GM12878 (cell line): ENCODE measurements around the gene PTPRN2. TPM values are rescaled to one million over a fixed set of nuclear protein-coding genes. Genes with fewer than 3 reads are reported as not detected.

Source experiments
- ATAC-seq: fragments of 200-7000 bp; cut with Tn5 transposase; 3 replicates; pipeline ENCODE4 v1.9.1; 2020; ENCODE audit warnings: mild to moderate bottlenecking, moderate library complexity
- BruUV-seq: library from RNA; stranded (reverse); fragments of 400-500 nt; replicated peaks from 2 replicates; lab custom pipeline; 2021; lab: Mats Ljungman, UMichigan
- CTCF ChIA-PET: fragments of 300-600 bp; sonication (Branson Sonifier 250); formaldehyde crosslinking; extraction: SDS; loops from one replicate; lab custom pipeline; 2021; ENCODE audit warnings: inconsistent platforms; lab: Yijun Ruan, JAX
- POLR2A ChIA-PET: fragments of 350-600 bp; formaldehyde crosslinking; extraction: SDS; loops from one replicate; lab custom pipeline; 2021; ENCODE audit warnings: inconsistent platforms; lab: Charles Lee
- RAD21 ChIA-PET: fragments of 300-600 bp; sonication (Branson Sonifier 250); formaldehyde crosslinking; loops from one replicate; lab custom pipeline; 2023; ENCODE audit warnings: antibody characterized with exemption; ENCODE audit not compliant: unreplicated experiment; lab: Charles Lee
- SMC1A ChIA-PET: fragments of 300-600 bp; sonication (Branson Sonifier 250); formaldehyde crosslinking; loops from one replicate; lab custom pipeline; 2023; ENCODE audit not compliant: unreplicated experiment, uncharacterized antibody; lab: Charles Lee
- DNase-seq: peaks from one replicate; pipeline ENCODE4 v3.0.0-alpha.2; 2011; ENCODE audit warnings: low read depth, low spot score
- FAIRE-seq: peaks from 3 replicates; lab custom pipeline; 2011; peaks lifted over from hg19 to GRCh38; lab: Jason Lieb, UNC
- H2AFZ ChIP-seq: 2 replicates; pipeline ENCODE4 v1.6.0; 2011; ENCODE audit warnings: low read depth, low read length, control low read depth; ENCODE audit not compliant: control insufficient read depth
- H3K27ac ChIP-seq: 2 replicates; pipeline ENCODE4 v1.5.1; 2011; ENCODE audit warnings: control low read depth; ENCODE audit not compliant: control insufficient read depth, insufficient read depth
- H3K27me3 ChIP-seq, 2 experiments: replicated peaks in 1 of 2; 2 replicates each; pipeline versions ENCODE4 v1.6.0 to v1.6.1; 2011; ENCODE audit warnings: low read length in 1 of 2; ENCODE audit not compliant: control insufficient read depth in 2 of 2, insufficient read depth in 2 of 2
- H3K36me3 ChIP-seq, 2 experiments: 2 replicates each; pipeline ENCODE4 v1.5.1; 2011; ENCODE audit warnings: low read length in 1 of 2; ENCODE audit not compliant: control insufficient read depth in 2 of 2, insufficient read depth in 2 of 2
- H3K4me1 ChIP-seq: 2 replicates; pipeline ENCODE4 v1.6.1; 2011; ENCODE audit warnings: mild to moderate bottlenecking, low read length, moderate library complexity, mixed read lengths; ENCODE audit not compliant: control insufficient read depth, insufficient read depth
- H3K4me2 ChIP-seq: 2 replicates; pipeline ENCODE4 v1.6.0; 2011; ENCODE audit warnings: control low read depth; ENCODE audit not compliant: control insufficient read depth, insufficient read depth
- H3K4me3 ChIP-seq: fragments of 200-600 bp; sonication (generic); 2 replicates; pipeline ENCODE4 v1.5.1; 2016
- H3K79me2 ChIP-seq: 2 replicates; pipeline ENCODE4 v1.6.0; 2011; ENCODE audit warnings: low read length; ENCODE audit not compliant: control insufficient read depth, insufficient read depth
- H3K9ac ChIP-seq: 2 replicates; pipeline ENCODE4 v1.8.0; 2011; ENCODE audit warnings: low read length, control low read depth, mixed read lengths; ENCODE audit not compliant: control insufficient read depth, insufficient read depth
- H3K9me3 ChIP-seq: replicated peaks from 3 replicates; pipeline ENCODE4 v1.5.1; 2011; ENCODE audit warnings: mild to moderate bottlenecking, low read length; ENCODE audit not compliant: control insufficient read depth, insufficient read depth
- H4K20me1 ChIP-seq: 2 replicates; pipeline ENCODE4 v1.6.0; 2011; ENCODE audit not compliant: control insufficient read depth, insufficient read depth
- BRCA1 ChIP-seq: IDR thresholded peaks from 2 replicates; pipeline ENCODE4 v1.6.1; 2011; ENCODE audit warnings: low read depth, low read length, improper control_type of control experiment
- NFYB ChIP-seq: IDR thresholded peaks from 2 replicates; pipeline ENCODE4 v1.6.1; 2011; ENCODE audit warnings: low read depth, mild to moderate bottlenecking, low read length, improper control_type of control experiment, moderate library complexity; ENCODE audit not compliant: insufficient read depth
- RCOR1 ChIP-seq: conservative IDR thresholded peaks from 2 replicates; pipeline ENCODE4 v1.6.1; 2012; ENCODE audit warnings: low read depth, low read length, improper control_type of control experiment
- STAT3 ChIP-seq: IDR thresholded peaks from 2 replicates; pipeline ENCODE4 v1.6.1; 2011; ENCODE audit warnings: low read depth, low read length, improper control_type of control experiment
- SUZ12 ChIP-seq: fragments of 200-600 bp; sonication (generic); IDR thresholded peaks from one replicate; pipeline ENCODE4 v1.6.1; 2018; ENCODE audit warnings: antibody characterized with exemption, mild to moderate bottlenecking; ENCODE audit not compliant: unreplicated experiment
- WGBS: methylation state at CpG from one replicate; pipeline ENCODE4 v1.1.6; 2016; ENCODE audit warnings: low lambda C conversion rate; ENCODE audit not compliant: insufficient replicate concordance, insufficient coverage; ENCODE audit errors: missing lambda C conversion rate; 5-methylcytosine and 5-hydroxymethylcytosine counted together
- in situ Hi-C: fragments of 300-500 bp; cut with MboI; formaldehyde crosslinking; loops from 9 replicates; pipeline ENCODE4 v1.14.3; 2018; ENCODE audit warnings: mixed read lengths
- intact Hi-C: fragments of 100-400 bp; cut with micrococcal nuclease; formaldehyde crosslinking; loops from one replicate; pipeline ENCODE4 v1.14.2; 2022; ENCODE audit not compliant: unreplicated experiment
- polyA plus RNA-seq, 11 experiments: library from polyadenylated mRNA; depleted of rRNA in 4 of 11; unstranded in 6 of 11; stranded (reverse) in 5 of 11; fragments of >200 nt; fragmentation: Nextera tagmentation in 4 of 11; fragmentation: Illumina TruSeq in 1 of 11; extraction: Ambion mirVana in 4 of 11; extraction: Trizol in 1 of 11; gene quantifications; 1 replicate in 1 of 11; 2 replicates in 10 of 11; pipeline versions ENCODE4 v1.2.1 to v1.2.3, GENCODE V29; 2011 to 2016; ENCODE audit warnings: inconsistent platforms in 2 of 11, missing spikeins in 2 of 11, low read depth in 1 of 11
- total RNA-seq, 4 experiments: library from RNA; depleted of rRNA in 3 of 4; stranded (reverse); fragments of >200 nt in 3 of 4; fragmentation: Illumina TruSeq in 1 of 4; extraction: Trizol in 1 of 4; gene quantifications; 2 replicates each; pipeline versions ENCODE4 v1.2.1 to v1.2.3, GENCODE V29; 2013 to 2021
- TF ChIP-seq, protein P1 (sequence below): fragments of 450-650 bp; IDR thresholded peaks from 2 replicates; pipeline ENCODE4 v1.6.1; 2017; ENCODE audit warnings: mild to moderate bottlenecking, moderate library complexity
- TF ChIP-seq, protein P2 (sequence below): IDR thresholded peaks from 2 replicates; pipeline ENCODE4 v1.6.1; 2012; ENCODE audit warnings: low read length, inconsistent platforms

The PTPRN2 gene
- total and polyA plus RNA-seq, 10 of the 15 experiments (the other 5 are each of a cell fraction or from before 2014, with no cell fraction given), result 5.4 TPM; not detected in 9

DNA sequence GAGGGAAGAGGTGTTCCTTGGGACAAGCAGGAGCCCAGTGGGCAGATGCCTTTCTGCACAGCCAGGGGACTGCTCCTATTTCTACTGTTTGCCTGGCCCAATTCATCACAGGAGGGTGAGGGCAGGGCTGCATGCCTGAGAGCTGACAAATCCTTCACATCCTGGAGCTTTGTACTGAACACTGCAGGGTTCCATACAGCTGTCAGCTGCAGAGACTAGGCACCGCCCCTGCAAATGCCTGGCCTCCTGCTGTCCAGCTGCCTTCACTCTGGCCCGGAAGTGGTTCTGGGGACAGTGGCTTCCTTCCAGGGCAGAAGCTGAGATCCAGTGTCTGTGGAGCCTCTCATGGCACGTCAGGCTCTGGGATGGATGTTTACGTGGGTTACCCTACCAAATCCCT, 780.1 kb downstream of the PTPRN2 start:
- DNase-seq, result no peak
- intact Hi-C loops (no loop called here), in situ Hi-C loops (no loop called here)
- Histone ChIP-seq H3K79me2 (no peaks in the 10 kb centered on the region), H3K9ac (no peak overlapping the region), H2AFZ (no peak overlapping the region), H3K27me3 (no peaks in the 10 kb centered on the region), H3K4me3 (no peak overlapping the region), H3K27ac (no peak overlapping the region), H3K4me2 (no peak overlapping the region), H3K4me1 (no peaks in the 10 kb centered on the region), H3K9me3 (peaks cover 1% of the 10 kb centered on the region; the same call in 1 of the 3 replicates), H3K36me3 (no peaks in the 10 kb centered on the region), H4K20me1 (no peaks in the 10 kb centered on the region)
- no peak for TF ChIP-seq RCOR1
- no peak for TF ChIP-seq STAT3
- no peak for TF ChIP-seq NFYB
- no peak for TF ChIP-seq SUZ12
- TF ChIP-seq, protein P1, sequence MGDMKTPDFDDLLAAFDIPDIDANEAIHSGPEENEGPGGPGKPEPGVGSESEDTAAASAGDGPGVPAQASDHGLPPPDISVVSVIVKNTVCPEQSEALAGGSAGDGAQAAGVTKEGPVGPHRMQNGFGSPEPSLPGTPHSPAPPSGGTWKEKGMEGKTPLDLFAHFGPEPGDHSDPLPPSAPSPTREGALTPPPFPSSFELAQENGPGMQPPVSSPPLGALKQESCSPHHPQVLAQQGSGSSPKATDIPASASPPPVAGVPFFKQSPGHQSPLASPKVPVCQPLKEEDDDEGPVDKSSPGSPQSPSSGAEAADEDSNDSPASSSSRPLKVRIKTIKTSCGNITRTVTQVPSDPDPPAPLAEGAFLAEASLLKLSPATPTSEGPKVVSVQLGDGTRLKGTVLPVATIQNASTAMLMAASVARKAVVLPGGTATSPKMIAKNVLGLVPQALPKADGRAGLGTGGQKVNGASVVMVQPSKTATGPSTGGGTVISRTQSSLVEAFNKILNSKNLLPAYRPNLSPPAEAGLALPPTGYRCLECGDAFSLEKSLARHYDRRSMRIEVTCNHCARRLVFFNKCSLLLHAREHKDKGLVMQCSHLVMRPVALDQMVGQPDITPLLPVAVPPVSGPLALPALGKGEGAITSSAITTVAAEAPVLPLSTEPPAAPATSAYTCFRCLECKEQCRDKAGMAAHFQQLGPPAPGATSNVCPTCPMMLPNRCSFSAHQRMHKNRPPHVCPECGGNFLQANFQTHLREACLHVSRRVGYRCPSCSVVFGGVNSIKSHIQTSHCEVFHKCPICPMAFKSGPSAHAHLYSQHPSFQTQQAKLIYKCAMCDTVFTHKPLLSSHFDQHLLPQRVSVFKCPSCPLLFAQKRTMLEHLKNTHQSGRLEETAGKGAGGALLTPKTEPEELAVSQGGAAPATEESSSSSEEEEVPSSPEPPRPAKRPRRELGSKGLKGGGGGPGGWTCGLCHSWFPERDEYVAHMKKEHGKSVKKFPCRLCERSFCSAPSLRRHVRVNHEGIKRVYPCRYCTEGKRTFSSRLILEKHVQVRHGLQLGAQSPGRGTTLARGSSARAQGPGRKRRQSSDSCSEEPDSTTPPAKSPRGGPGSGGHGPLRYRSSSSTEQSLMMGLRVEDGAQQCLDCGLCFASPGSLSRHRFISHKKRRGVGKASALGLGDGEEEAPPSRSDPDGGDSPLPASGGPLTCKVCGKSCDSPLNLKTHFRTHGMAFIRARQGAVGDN, result no peak
- TF ChIP-seq BRCA1, result no peak
- TF ChIP-seq, protein P2, sequence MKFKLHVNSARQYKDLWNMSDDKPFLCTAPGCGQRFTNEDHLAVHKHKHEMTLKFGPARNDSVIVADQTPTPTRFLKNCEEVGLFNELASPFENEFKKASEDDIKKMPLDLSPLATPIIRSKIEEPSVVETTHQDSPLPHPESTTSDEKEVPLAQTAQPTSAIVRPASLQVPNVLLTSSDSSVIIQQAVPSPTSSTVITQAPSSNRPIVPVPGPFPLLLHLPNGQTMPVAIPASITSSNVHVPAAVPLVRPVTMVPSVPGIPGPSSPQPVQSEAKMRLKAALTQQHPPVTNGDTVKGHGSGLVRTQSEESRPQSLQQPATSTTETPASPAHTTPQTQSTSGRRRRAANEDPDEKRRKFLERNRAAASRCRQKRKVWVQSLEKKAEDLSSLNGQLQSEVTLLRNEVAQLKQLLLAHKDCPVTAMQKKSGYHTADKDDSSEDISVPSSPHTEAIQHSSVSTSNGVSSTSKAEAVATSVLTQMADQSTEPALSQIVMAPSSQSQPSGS, result no peak
- no peak for FAIRE-seq
- ATAC-seq, result no peak
- 45% methylated on average over 4 of the region's 4 CpGs for WGBS
- ChIA-PET POLR2A (no interaction called here), CTCF (no interaction called here), SMC1A (no interaction called here), RAD21 (no interaction called here)
- no TSS peak for BruUV-seq
